Right lobe of liver (tissue), 6 donors: ENCODE data around the gene MAGI1. TPM values are rescaled to one million over a fixed set of nuclear protein-coding genes. Genes with fewer than 3 reads are reported as not detected.

Source experiments
- ATAC-seq, 4 donors: fragments of 200-7000 bp; cut with Tn5 transposase; one replicate each; pipeline ENCODE4 v1.9.1; 2020; ENCODE audit warnings: mild to moderate bottlenecking in 4 of 4, moderate library complexity in 4 of 4
- DNase-seq, 3 donors: peaks; one replicate each; pipeline ENCODE4 v3.0.0-alpha.2; 2020
- H3K27ac ChIP-seq, 3 donors: fragments of 200-600 bp; one replicate each; pipeline ENCODE4 v1.8.0; 2022
- H3K27me3 ChIP-seq, 2 donors: fragments of 200-600 bp; one replicate each; pipeline ENCODE4 v1.8.0; 2022
- H3K36me3 ChIP-seq, 4 donors: fragments of 200-600 bp; sonication (generic) in 1 of 4; one replicate each; pipeline versions ENCODE4 v1.5.1 to v1.8.0; 2017 to 2022; ENCODE audit warnings: control low read depth in 1 of 4
- H3K4me1 ChIP-seq, 4 donors: fragments of 200-600 bp; sonication (generic) in 1 of 4; one replicate each; pipeline versions ENCODE4 v1.5.1 to v1.8.0; 2017 to 2022; ENCODE audit warnings: control low read depth in 1 of 4
- H3K4me3 ChIP-seq, 3 donors: fragments of 200-600 bp; one replicate each; pipeline ENCODE4 v1.8.0; 2022
- H3K9me3 ChIP-seq, 4 donors: fragments of 200-600 bp; sonication (generic) in 1 of 4; one replicate each; pipeline versions ENCODE4 v1.5.1 to v1.8.0; 2017 to 2022; ENCODE audit warnings: control low read depth in 1 of 4
- POLR2A ChIP-seq: fragments of 450-650 bp; IDR thresholded peaks from one replicate; pipeline ENCODE4 v1.6.1; 2017; ENCODE audit warnings: antibody characterized with exemption, mild to moderate bottlenecking
- WGBS: methylation state at CpG from one replicate; pipeline ENCODE4 v1.1.6; 2018; ENCODE audit warnings: low coverage, low lambda C conversion rate; ENCODE audit not compliant: insufficient coverage; ENCODE audit errors: missing lambda C conversion rate; 5-methylcytosine and 5-hydroxymethylcytosine counted together
- intact Hi-C, 2 donors: fragments of 100-400 bp; cut with DNase I; formaldehyde crosslinking; loops; one replicate each; pipeline versions ENCODE4 v1.11.2 to v1.14.1; 2022
- total RNA-seq, 6 experiments: library from RNA; depleted of rRNA in 2 of 6; stranded (reverse); fragments of >200 nt in 2 of 6; fragmentation: NEBNext Ultra II Directional in 3 of 6; extraction: Animal tissue kit (Norgen Biotek cat#: 25700) in 3 of 6; gene quantifications; one replicate each; pipeline versions ENCODE4 v1.1.0 to v1.2.4, GENCODE V29; 2016 to 2023
- TF ChIP-seq, protein P1 (sequence below), 4 donors: fragments of 200-600 bp in 3 of 4; fragments of 450-650 bp in 1 of 4; IDR thresholded peaks; one replicate each; pipeline versions ENCODE4 v1.5.1 to v1.8.0; 2016 to 2022; ENCODE audit warnings: antibody characterized with exemption in 4 of 4, mild to moderate bottlenecking in 2 of 4
- donor health status: DM: no; HTN: yes; CAD: no.
- donor health status: DM: no; HTN: no; CAD: no.
- donor health status: DM: no; HTN: no; CAD: no.
- donor health status: DM: no; HTN: yes; CAD: no.
- donor health status: DM: no; HTN: yes; CAD: no.

Gene MAGI1
- total RNA-seq, 6 experiments from 2014 or later = 22.6 to 37.7 (median 26.9) TPM

DNA sequence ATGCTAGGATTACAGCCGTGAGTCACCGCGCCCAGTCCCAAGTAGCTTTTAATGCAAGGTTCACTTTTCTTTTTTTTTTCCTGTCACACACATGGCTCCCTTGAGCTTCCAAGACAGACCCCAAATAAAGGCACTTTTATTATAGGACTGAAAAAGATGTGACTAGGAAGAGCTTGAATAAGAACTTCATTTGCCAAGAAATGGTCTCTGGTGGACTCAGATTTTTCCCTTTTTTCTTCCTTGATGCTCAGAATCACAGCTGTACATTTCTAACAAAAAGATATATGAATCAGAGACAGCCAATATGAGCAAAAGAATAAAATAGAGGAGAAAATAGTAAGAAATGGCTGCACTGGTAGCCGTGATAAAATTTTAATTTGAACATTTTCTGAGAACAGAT lies 337.2 kb downstream of the MAGI1 start:
- ATAC-seq = no peak
- intact Hi-C loops = no loop called here
- WGBS = 85% methylated on average over 4 of the region's 4 CpGs

DNA sequence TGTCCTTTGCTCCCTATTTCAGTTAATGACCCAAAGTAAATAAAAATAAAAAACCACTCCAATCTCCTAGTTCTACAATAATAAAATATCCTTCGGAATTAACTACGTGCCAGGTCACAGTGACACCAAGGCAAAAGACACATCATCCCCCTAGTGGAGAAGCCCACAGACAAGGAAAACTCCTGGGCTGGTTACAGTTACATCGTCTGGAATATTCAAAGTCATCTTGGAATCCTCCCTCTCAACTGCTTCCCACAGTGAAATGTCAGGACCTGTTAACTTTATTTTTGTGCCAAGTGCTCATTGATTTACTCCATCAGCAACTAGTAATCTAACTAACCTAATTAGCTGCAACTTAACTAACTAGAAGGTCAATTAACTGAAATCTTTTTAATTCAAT lies 349.3 kb downstream of the MAGI1 start:
- Histone ChIP-seq H3K9me3 (no peaks in the 10 kb centered on the region), H3K36me3 (no peaks in the 10 kb centered on the region), H3K4me3 (no peak overlapping the region), H3K27ac (peak overlapping the region in 1 of 3 donors; percentile 1), H3K4me1 (peaks cover 0 to 16% (median 7%) of the 10 kb centered on the region in 4 donors), H3K27me3 (no peaks in the 10 kb centered on the region)
- DNase-seq (no peak), ATAC-seq (peak; percentile 47 to 70 (median 60))
- no peak for TF ChIP-seq POLR2A
- TF ChIP-seq, protein P1, sequence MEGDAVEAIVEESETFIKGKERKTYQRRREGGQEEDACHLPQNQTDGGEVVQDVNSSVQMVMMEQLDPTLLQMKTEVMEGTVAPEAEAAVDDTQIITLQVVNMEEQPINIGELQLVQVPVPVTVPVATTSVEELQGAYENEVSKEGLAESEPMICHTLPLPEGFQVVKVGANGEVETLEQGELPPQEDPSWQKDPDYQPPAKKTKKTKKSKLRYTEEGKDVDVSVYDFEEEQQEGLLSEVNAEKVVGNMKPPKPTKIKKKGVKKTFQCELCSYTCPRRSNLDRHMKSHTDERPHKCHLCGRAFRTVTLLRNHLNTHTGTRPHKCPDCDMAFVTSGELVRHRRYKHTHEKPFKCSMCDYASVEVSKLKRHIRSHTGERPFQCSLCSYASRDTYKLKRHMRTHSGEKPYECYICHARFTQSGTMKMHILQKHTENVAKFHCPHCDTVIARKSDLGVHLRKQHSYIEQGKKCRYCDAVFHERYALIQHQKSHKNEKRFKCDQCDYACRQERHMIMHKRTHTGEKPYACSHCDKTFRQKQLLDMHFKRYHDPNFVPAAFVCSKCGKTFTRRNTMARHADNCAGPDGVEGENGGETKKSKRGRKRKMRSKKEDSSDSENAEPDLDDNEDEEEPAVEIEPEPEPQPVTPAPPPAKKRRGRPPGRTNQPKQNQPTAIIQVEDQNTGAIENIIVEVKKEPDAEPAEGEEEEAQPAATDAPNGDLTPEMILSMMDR (IDR thresholded peaks at IDR 0.05) = peak in 3 of 4 donors; percentile 15 to 20 (median 16)
- WGBS = 26% methylated on average over 3 of the region's 3 CpGs
- intact Hi-C loops = no loop called here

More for the DNA sequence above, 337.2 kb downstream of the MAGI1 start:
- no peak for DNase-seq
- Histone ChIP-seq H3K27ac (no peak overlapping the region), H3K4me3 (no peak overlapping the region), H3K27me3 (no peaks in the 10 kb centered on the region), H3K9me3 (no peaks in the 10 kb centered on the region), H3K4me1 (no peaks in the 10 kb centered on the region), H3K36me3 (no peaks in the 10 kb centered on the region)
- TF ChIP-seq, protein P1 (IDR thresholded peaks at IDR 0.05) = no peak
- no peak for TF ChIP-seq POLR2A

DNA sequence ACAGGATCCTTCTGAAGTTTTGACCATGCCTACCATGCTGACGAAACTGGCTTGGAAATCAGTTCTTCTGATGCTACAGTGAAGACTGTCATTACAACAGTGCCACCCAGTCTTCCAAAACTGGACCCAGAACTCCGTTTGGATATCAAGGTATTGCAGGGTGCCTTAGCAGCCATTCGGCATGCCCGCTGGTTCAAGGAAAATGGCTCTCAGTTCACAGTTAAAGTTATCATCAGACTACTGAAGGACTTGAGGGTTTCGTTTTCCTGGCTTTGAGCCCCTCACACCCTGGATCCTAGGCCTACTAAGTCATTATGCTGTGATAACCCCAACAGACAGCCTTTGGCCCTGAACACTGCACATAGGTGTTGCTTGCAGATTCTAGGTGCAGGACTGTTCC lies 351.0 kb downstream of the MAGI1 start:
- intact Hi-C loops = no loop called here

DNA sequence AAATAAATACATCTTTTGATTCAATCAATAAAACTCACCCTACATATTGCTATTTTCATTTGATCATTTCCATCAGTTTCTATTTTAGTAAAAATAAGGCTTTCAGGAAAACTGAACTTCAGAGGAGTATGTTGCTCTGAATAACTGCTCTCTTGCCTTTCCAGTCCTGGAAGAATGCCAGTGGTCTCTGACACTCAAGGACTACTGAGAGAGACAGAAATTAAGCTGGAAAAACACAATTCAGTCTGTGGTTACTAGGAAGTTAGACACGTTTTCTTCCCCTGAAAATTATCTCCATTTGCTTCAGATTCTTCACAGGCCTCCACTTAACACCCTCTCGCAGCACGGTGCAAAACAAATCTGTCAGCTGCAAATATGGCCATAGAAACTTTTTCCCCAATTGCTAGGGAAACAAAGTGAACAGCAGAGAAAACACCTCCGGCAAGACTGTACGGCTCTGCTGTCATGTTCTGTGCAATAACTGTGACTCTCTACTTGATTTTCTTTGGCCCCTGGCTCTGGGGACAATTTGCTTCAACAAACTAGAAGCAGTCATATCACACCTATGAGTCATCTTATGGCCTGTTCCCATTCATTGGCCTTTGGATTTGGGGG lies 353.0 kb downstream of the MAGI1 start:
- ATAC-seq (peak in 3 of 4 donors; percentile 20 to 37 (median 29)), DNase-seq (no peak)
- H3K27me3 ChIP-seq = no peaks in the 10 kb centered on the region
- H3K4me1 ChIP-seq = peaks cover 0 to 16% (median 7%) of the 10 kb centered on the region in 4 donors
- intact Hi-C loops = no loop called here
- no peak for TF ChIP-seq POLR2A
- TF ChIP-seq, protein P1 (IDR thresholded peaks at IDR 0.05) = no peak
- H3K27ac ChIP-seq = no peak overlapping the region
- no peaks in the 10 kb centered on the region for H3K36me3 ChIP-seq
- H3K4me3 ChIP-seq = no peak overlapping the region
- no peaks in the 10 kb centered on the region for H3K9me3 ChIP-seq
- 39% methylated on average over 4 of the region's 5 CpGs for WGBS

More for the DNA sequence above, 351.0 kb downstream of the MAGI1 start:
- no peaks in the 10 kb centered on the region for H3K27me3 ChIP-seq
- TF ChIP-seq POLR2A = no peak
- TF ChIP-seq, protein P1 (IDR thresholded peaks at IDR 0.05) = no peak
- WGBS = 81% methylated on average over 5 of the region's 5 CpGs
- H3K4me3 ChIP-seq = no peak overlapping the region
- DNase-seq (no peak), ATAC-seq (no peak)
- no peak overlapping the region for H3K27ac ChIP-seq
- H3K9me3 ChIP-seq = no peaks in the 10 kb centered on the region
- H3K4me1 ChIP-seq = peaks cover 0 to 16% (median 7%) of the 10 kb centered on the region in 4 donors
- H3K36me3 ChIP-seq = no peaks in the 10 kb centered on the region
